ELR (cell line): Measurements from ENCODE around the gene THAP10.
"Not testable (repeated sequence)": the region's sequence is repeated elsewhere in the genome, so short reads cannot be mapped to it uniquely, and the experiment has no call there.

Experiments used
- DNase-seq: peaks from one replicate; pipeline ENCODE4 v3.0.0-alpha.2; 2015; ENCODE audit warnings: low read depth

The THAP10 gene

GRCh38 chr15:70892002-70892911 is at the start of gene THAP10, which contains the start of gene LRRC49:
Gene THAP10 (minus strand): TSS chr15:70892433. CDS start chr15:70892272, 161 bp downstream.
Gene LRRC49 (plus strand): TSS chr15:70892826. CDS start chr15:70892895, 69 bp downstream.
- peak; percentile 99 for DNase-seq

DNA sequence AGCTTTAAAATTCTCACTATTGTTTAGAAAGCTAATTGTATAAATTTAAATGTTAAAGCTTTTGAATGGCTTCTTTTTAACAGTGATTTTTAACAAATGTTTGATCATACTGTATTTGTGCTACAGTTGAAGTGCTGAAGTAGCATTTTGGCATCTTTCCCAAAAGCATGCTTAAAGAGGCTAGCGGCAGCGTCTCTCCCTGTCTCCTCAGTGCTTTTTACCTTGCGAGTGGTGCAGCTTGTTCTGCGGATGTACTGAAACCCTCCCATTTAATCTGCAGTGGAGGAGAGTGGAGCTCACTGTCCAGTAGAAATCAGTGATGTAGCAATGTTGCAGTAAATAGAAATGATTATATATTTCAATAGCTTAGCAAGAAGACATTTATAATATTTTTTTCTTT is 44.1 kb upstream of the THAP10 start:
- DNase-seq, result no peak

DNA sequence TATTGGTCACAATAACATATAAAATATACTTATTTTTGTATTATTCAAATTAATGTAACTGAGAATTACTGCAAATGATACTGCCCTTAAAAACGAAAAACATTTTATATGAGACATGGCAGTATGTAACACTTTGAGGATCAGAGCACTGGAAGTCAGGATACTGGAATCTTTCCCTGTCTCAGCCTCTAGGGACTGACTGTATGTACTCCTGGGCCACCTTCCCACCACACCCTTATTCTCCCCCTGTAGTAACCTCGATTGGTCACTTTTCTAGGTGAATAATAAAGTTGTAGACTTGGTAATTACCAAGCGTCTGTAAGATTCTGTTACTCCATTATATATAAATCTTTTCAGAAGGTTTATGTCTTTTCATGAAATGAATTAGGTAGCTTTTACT is 43.4 kb upstream of the THAP10 start:
- DNase-seq, result peak; percentile 2

GRCh38 chr15:70933411-70933810 is 41.2 kb upstream of the THAP10 start:
- no peak for DNase-seq

- no peak for DNase-seq
Observed at GRCh38 chr15:70932397-70932796, 40.2 kb upstream of the THAP10 start.

DNA sequence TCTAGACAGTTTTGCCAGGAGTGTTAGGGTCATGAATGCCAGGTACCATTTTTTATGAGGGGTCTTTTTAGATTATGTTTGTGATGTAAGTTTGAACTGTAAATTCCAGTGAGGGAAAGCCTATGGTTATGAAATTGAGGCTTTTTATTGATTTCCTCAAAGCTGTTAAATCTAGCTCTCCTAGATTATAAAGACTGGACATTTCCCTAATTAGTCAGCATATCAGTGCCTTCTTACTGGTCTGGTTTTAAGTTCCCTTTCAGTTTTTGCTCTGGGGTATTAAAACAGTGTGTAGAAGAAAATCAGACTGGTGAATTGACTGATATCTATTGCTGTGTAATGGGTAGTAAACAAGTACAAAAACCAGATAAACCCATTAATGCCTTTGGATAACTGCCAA is 39.6 kb upstream of the THAP10 start:
- DNase-seq, result no peak

DNA sequence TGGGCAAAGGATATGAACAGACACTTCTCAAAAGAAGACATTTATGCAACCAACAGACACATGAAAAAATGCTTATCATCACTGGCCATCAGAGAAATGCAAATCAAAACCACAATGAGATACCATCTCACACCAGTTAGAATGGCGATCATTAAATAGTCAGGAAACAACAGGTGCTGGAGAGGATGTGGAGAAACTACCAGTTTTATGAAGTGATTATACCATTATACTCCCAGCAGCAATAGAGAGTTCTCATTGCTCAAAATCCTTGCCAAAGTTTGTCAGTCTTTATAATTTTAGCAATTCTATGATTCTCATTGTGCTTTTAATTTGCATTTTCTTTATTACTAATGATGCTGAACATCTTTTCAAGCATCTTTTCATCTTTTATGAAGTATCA is 34.7 kb upstream of the THAP10 start:
- DNase-seq, result not testable (repeated sequence)

- no peak for DNase-seq
Observed at GRCh38 chr15:70923311-70924080, 31.3 kb upstream of the THAP10 start.

DNA sequence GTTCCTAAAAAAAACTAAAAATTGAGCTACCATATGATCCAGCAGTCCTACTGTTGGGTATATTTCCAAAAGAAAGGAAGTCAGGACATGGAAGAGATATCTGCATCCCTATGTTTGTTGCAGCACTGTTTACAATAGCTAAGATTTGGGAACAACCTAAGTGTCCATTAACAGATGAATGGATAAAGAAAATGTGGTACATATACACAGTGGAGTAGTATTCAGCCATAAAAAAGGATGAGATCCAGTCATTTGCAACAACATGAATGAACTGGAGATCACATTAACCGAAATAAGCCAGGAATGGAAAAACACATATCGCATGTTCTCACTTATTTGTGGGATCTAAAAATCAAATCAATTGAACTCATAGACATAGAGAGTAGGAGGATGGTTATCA is 29.9 kb upstream of the THAP10 start:
- no peak for DNase-seq

GRCh38 chr15:70920981-70921696 is 28.9 kb upstream of the THAP10 start:
- DNase-seq, result no peak

GRCh38 chr15:70917955-70918354 is 25.7 kb upstream of the THAP10 start:
- DNase-seq, result no peak

DNA sequence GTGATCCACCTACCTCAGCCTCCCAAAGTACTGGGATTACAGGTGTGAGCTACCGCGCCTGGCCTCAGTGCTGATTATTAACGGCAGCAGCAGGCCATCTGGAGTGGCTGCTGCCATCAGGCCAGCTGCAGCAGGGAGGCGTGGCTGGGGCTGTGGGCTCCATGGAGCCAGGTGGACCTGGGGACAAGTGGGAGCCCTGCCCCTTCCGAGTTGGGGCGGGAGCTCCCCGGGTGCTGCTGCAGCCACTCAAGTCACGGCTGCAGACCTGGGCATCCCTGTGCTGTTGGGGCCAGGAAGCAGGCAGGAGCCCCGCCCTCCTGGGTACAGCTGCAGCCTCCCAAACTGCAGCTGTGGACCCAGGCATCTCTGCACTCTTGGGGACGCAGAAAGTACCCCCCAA is 24.3 kb upstream of the THAP10 start:
- DNase-seq, result no peak

DNA sequence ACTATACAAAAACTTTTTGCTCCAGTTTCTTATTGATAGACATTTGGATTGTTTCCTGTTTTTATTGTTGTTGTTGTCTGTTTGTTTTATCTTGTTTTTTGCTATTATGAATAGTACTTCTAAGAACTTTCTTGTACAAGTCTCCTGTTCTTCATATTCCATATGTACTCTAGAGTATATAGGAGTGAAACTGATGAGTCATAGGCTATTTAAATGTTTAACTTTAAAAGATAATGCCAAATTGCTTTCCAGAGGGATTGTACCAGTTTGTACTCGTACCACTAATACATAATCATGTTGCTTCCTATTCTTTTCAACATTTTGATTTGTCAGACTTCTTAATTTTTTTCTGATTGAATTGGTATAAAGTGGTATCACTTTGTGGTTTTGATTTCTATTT is 20.0 kb upstream of the THAP10 start:
- DNase-seq, result no peak

DNA sequence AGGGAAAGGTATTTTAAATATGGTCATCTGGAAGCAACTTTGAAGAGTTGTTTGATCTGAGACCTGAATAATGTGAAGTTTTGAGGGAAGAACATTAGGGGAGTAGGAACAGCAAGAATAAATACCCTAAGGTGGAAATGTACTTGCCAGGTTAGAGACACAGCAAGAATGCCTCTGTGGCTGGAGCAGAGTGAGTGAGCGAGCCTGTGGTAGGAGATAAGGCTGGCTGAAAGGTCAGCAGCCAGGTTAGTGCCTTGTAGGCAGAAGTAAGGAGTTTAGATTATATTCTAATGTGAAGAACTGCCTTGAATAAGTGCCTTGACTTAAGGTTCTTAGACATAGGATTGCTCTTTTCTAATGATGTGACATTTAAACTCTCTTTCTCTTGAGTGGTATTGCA is 18.7 kb upstream of the THAP10 start:
- no peak for DNase-seq

DNA sequence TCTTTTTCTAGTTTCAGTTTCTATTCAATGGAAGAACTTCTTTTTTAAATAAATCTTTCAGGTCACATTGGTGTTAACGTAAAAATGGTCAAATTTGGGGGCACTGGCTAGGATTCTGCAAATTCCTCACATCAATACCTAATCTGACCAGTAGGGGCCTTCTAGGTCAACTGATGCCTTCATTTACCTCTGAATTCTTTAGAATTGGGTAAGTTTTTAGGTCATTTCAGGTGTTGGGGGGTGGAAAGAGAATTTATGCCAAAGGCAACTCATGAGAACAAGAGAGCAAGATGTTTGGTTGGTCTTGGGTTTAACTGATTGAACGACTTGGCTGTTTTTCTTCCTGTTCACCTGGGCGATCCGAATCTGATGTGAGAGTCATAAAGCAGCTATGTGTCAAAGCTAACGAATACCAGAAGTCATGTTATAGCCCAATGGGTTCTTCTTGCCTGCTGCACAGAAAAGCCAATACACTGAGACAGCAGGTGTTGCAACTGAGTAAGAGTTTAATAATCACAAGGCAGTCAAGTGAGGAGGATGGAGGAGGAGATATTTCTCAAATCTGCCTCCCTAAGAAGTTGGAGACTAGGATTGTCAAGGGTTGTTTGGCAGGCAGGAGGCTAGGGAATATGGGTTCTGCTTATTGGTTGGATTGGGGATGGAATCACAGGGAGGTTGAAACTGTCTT is 15.7 kb upstream of the THAP10 start:
- no peak for DNase-seq

DNA sequence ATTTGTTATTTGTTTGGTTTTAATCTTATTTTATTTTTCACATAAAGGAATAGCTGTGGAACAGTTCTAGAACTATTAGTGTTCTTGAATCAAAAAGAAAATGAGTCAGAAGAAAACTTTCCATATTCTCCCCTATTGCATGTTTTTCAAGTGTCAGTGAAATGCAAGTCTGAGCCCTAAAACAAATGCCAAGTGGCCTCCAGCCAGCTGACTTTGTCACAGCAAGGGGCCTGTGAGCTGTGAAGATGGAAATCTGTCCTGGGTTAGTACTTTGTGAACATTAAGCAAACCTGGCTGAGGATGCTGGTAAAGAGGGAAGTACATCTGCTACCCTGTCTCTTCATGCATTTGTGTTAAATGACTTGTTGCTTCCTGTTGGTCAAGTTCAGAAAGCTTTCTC is 14.6 kb upstream of the THAP10 start:
- no peak for DNase-seq

DNA sequence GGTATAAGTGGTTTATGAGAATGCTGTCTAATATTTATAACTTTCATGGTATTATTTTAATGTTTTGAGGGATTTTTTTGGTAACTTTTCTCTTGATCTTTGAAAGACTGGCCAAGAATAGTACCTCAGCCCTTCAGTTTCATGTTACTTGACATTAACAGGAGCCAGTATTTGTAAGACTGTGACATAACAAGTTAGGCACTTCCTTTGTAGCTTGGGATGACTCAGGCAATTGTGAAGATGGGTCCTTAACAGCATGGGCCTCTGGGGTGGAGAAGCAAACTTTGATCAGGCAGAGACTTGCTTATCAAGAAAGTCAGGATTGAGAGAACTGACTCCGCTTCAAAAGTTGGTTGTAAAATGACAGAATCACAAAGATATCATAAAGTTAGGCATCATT is 9.9 kb upstream of the THAP10 start:
- peak; percentile 88 for DNase-seq

GRCh38 chr15:70892912-70893560 is 803 bp upstream of the THAP10 start:
- DNase-seq, result peak; percentile 68

DNA sequence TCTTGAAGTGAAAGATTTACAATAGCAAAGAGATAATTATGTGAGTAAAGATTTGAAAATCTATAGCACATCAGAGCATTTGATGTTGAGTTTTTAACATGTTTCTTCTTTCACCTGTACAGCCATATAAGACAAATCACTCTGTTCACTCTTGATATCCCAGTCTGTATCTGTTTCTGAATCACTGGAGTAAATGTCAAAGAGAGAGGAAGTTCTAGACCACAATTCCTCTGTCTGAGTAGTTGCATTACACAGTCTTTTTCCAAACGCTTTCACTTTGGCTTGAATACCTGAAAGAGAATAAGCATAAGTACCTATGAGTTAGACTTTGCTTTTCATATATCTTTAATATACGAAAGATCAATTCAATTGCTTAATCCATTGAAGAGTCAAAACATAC is 9.9 kb downstream of the THAP10 start:
- DNase-seq, result peak; percentile 50

- DNase-seq, result peak; percentile 61
Observed at GRCh38 chr15:70880781-70881180, 11.5 kb downstream of the THAP10 start.

DNA sequence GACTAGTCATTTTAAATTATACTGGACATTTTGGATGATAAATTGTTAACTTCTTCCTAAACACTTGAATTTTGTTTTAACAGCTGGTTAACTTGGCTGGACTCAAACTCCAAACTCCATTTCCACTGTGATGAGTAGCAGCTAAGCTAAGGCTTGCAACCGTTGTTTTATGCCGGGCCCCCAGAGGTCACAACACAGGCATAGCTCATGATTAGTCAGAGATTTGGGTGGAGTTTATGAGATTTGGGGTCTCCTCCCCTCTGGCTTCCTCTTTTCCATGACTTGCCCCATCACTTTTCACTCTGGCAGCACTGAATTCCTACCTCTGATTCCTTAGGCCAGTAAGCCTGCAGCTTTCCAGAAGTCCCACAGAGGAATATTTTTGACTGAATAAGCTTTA is 12.8 kb downstream of the THAP10 start:
- peak; percentile 90 for DNase-seq
